Adrenal gland (tissue), 12 donors: ENCODE data around the gene HSPB9. TPM values are rescaled to one million over a fixed set of nuclear protein-coding genes. Genes with fewer than 3 reads are reported as not detected.

Source experiments
- DNase-seq, 7 donors: peaks; one replicate each; pipeline ENCODE4 v3.0.0-alpha.2; 2019 to 2020
- H3K27ac ChIP-seq, 5 donors: fragments of 200-600 bp; sonication (generic) in 4 of 5; 1 replicate in 3 of 5; 2 replicates in 2 of 5; pipeline versions ENCODE4 v1.5.1 to v1.8.0; 2016 to 2020; ENCODE audit warnings: mild to moderate bottlenecking in 1 of 5
- H3K27me3 ChIP-seq: fragments of 200-600 bp; 2 replicates; pipeline ENCODE4 v1.8.0; 2021
- H3K36me3 ChIP-seq, 2 donors: fragments of 200-600 bp; replicated peaks in 1 of 2; 1 replicate in 1 of 2; 2 replicates in 1 of 2; pipeline versions ENCODE4 v1.5.1 to v1.8.0; 2018 to 2022
- H3K4me1 ChIP-seq, 2 donors: fragments of 200-600 bp; replicated peaks in 1 of 2; 1 replicate in 1 of 2; 2 replicates in 1 of 2; pipeline versions ENCODE4 v1.5.1 to v1.8.0; 2018 to 2021
- H3K4me3 ChIP-seq, 4 donors: fragments of 200-600 bp; sonication (generic) in 3 of 4; one replicate each; pipeline ENCODE4 v1.5.1; 2016 to 2018
- H3K9me3 ChIP-seq, 3 donors: fragments of 200-600 bp; sonication (generic) in 1 of 3; replicated peaks in 1 of 3; 1 replicate in 2 of 3; 2 replicates in 1 of 3; pipeline versions ENCODE4 v1.5.1 to v1.8.0; 2016 to 2021
- POLR2A ChIP-seq, 2 donors: fragments of 450-650 bp; IDR thresholded peaks; one replicate each; pipeline ENCODE4 v1.6.1; 2017; ENCODE audit warnings: antibody characterized with exemption in 2 of 2, mild to moderate bottlenecking in 2 of 2, moderate library complexity in 1 of 2
- WGBS, 4 donors: extraction: QIAGEN DNeasy Blood & Tissue Kit in 2 of 4; methylation state at CpG; one replicate each; pipeline versions ENCODE4 v1.1.5 to v1.1.7; 2013 to 2017; 5-methylcytosine and 5-hydroxymethylcytosine counted together
- intact Hi-C, 2 donors: fragments of 100-400 bp; cut with DNase I; formaldehyde crosslinking; loops; one replicate each; pipeline versions ENCODE4 v1.14.1 to v1.15.0; 2022 to 2023
- polyA plus RNA-seq, 3 donors: library from polyadenylated mRNA; stranded (reverse); fragments of 200-250 nt in 2 of 3; fragments of 350-450 nt in 1 of 3; fragmentation: Illumina TruSeq in 1 of 3; extraction: RNeasy Lipid Tissue Mini Kit (QIAGEN cat#74804) in 1 of 3; gene quantifications; one replicate each; pipeline ENCODE4 v1.2.3, GENCODE V29; 2013 to 2014
- total RNA-seq, 9 donors: library from RNA; depleted of rRNA in 4 of 9; stranded (reverse); fragments of >200 nt in 4 of 9; fragments of 120-200 nt in 1 of 9; fragmentation: NEBNext Ultra II Directional in 1 of 9; extraction: Animal tissue kit (Norgen Biotek cat#: 25700) in 1 of 9; gene quantifications; one replicate each; pipeline versions ENCODE4 v1.1.0 to v1.2.4, GENCODE V29; 2013 to 2023
- TF ChIP-seq, protein P1 (sequence below), 6 experiments: fragments of 450-650 bp in 4 of 6; fragments of 200-600 bp in 2 of 6; sonication (generic) in 1 of 6; IDR thresholded peaks; 1 replicate in 5 of 6; 2 replicates in 1 of 6; pipeline versions ENCODE4 v1.5.1 to v1.8.0; 2016 to 2021; ENCODE audit warnings: antibody characterized with exemption in 6 of 6, mild to moderate bottlenecking in 2 of 6, moderate library complexity in 1 of 6
- donor health status: healthy with polysubstance abuse.
- donor health status: Bipolar disorder and iron deficiency.
- donor health status: DM: yes; HTN: yes; CAD: no.
- donor health status: DM: no; HTN: no; CAD: no.
- donor health status: DM: no; HTN: no; CAD: no.
- donor health status: DM: yes; HTN: yes; CAD: no.

The HSPB9 gene
- total and polyA plus RNA-seq, 12 donors: 0.14 to 0.72 (median 0.20) TPM; not detected in 5

DNA sequence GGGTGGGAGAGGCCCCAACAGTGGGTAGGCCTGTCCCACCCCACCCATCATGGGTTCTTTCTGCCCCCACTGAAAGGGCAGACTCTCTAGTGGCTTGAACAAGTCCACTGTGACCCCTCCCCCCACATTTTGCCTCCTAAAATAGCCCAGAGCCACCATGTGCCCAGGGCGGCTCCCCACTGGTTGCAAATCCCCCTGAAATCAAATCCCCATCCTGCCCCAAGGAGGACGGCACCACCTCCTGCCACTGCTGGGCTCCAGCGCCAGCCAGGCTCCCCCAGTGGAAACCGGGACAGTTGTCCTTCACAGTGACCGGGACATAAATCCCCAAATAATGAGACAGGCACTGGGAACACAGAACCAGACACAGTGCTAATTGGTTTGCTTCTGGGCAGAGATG, 44.8 kb upstream of the HSPB9 start:
- Histone ChIP-seq H3K27me3 (peaks cover 9% of the 10 kb centered on the region), H3K27ac (no peak overlapping the region), H3K9me3 (no peaks in the 10 kb centered on the region), H3K36me3 (no peaks in the 10 kb centered on the region), H3K4me3 (no peak overlapping the region), H3K4me1 (peaks cover under 1% of the 10 kb centered on the region in 2 donors)
- TF ChIP-seq, protein P1, sequence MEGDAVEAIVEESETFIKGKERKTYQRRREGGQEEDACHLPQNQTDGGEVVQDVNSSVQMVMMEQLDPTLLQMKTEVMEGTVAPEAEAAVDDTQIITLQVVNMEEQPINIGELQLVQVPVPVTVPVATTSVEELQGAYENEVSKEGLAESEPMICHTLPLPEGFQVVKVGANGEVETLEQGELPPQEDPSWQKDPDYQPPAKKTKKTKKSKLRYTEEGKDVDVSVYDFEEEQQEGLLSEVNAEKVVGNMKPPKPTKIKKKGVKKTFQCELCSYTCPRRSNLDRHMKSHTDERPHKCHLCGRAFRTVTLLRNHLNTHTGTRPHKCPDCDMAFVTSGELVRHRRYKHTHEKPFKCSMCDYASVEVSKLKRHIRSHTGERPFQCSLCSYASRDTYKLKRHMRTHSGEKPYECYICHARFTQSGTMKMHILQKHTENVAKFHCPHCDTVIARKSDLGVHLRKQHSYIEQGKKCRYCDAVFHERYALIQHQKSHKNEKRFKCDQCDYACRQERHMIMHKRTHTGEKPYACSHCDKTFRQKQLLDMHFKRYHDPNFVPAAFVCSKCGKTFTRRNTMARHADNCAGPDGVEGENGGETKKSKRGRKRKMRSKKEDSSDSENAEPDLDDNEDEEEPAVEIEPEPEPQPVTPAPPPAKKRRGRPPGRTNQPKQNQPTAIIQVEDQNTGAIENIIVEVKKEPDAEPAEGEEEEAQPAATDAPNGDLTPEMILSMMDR (IDR thresholded peaks at IDR 0.05): no peak
- no peak for TF ChIP-seq POLR2A (IDR thresholded peaks at IDR 0.05)
- intact Hi-C loops: no loop called here
- DNase-seq: no peak
- WGBS, 4 donors: 69 to 87% (median 81%) methylated on average over 5 of the region's 5 CpGs

DNA sequence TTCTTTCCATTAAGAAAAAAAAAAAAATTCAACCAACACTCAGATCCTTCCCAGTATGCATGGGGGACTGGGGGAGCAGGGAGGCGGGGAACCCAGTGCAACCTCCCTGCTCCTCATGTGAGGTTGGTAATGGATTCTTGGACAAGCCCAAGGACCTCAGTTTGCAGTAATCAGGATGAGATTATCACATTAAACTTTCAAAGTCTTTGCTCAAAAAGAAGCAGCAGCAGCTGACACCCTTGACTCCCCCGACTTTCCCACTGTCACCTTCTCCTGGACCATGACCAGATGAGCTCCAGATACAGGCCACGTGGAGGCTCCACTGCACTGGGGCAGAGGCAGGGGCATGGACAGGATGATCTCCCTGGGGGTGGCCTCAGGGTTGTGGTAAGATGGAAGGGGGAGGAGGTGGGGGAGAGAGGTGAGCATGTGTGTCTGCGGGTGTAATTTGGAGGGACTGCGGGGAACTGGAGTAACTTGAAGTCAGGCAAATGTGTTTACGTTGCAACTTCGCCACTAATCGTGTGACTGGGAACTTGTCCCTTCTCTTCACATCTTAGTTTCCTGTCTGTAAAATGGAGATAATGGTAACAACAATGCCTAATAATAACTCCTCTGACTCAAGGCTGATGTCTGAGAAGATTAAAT, 44.1 kb upstream of the HSPB9 start:
- TF ChIP-seq, protein P1 (IDR thresholded peaks at IDR 0.05): no peak
- no peak for TF ChIP-seq POLR2A (IDR thresholded peaks at IDR 0.05)
- 62 to 73% (median 65%) methylated on average over 8 of the region's 8 CpGs for WGBS, 4 donors
- DNase-seq: no peak
- Histone ChIP-seq H3K4me1 (no peaks in the 10 kb centered on the region), H3K36me3 (no peaks in the 10 kb centered on the region), H3K27me3 (peaks cover 5% of the 10 kb centered on the region), H3K9me3 (no peaks in the 10 kb centered on the region), H3K4me3 (no peak overlapping the region), H3K27ac (no peak overlapping the region)
- intact Hi-C loops: no loop called here

DNA sequence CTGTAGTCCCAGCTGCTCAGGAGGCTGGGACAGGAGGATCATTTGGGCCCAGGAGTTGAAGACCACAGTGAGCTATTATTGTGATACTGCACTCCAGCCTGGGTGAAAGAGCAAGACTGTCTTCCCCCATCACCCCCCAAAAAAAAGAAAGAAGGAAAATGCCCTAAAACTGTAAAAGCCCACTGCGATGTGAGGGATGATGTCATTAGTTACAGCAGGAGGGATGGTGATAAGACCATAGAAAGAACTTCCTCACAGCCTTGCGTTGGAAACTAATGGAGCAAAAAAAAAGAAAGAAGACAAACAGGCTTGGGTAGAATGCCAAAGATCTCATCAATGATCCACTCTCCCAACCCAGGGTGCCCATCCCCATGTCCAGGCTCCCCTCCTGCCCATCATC, 43.1 kb upstream of the HSPB9 start:
- no peak overlapping the region for H3K4me3 ChIP-seq
- H3K36me3 ChIP-seq: no peaks in the 10 kb centered on the region
- intact Hi-C loops: no loop called here
- TF ChIP-seq, protein P1 (IDR thresholded peaks at IDR 0.05): no peak
- TF ChIP-seq POLR2A (IDR thresholded peaks at IDR 0.05): no peak
- H3K27ac ChIP-seq: no peak overlapping the region
- H3K27me3 ChIP-seq: no peaks in the 10 kb centered on the region
- no peaks in the 10 kb centered on the region for H3K9me3 ChIP-seq
- WGBS, 4 donors: 76 to 86% (median 82%) methylated on average over 2 of the region's 2 CpGs
- DNase-seq: no peak
- H3K4me1 ChIP-seq: no peaks in the 10 kb centered on the region

DNA sequence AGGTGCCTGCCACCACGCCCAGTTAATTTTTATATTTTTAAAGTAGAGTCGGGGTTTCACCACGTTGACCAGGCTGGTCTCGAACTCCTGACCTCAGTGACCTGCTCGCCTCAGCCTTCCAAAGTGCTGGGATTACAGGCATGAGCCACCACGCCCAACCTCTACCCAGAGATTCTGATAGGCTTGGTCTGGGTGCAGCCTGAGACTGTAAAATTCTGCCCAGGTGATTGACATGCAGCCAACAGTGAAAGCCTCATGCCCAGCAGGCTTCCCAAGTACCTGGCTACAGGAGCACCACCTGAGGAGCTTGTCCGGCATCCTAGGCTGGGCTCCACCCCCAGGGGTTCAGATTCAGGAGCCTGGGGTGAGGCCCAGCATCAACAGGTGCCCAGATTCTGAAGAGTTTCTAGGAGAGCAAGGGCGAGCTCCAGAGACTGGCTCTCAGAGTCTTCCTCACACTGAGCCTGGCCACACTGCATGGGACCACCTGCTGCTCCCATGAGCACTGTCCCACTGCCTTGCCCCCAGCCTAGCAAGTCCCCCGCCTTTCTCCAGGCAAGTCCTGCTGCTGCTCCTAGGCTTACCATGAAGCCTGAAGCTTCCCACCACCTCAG, 41.0 kb upstream of the HSPB9 start:
- TF ChIP-seq, protein P1 (IDR thresholded peaks at IDR 0.05): no peak
- no peak for TF ChIP-seq POLR2A (IDR thresholded peaks at IDR 0.05)
- Histone ChIP-seq H3K9me3 (no peaks in the 10 kb centered on the region), H3K27me3 (no peaks in the 10 kb centered on the region), H3K4me3 (no peak overlapping the region), H3K27ac (no peak overlapping the region), H3K36me3 (no peaks in the 10 kb centered on the region), H3K4me1 (no peaks in the 10 kb centered on the region)
- intact Hi-C loops: no loop called here
- 84 to 92% (median 91%) methylated on average over 8 to 9 of the region's 9 CpGs for WGBS, 4 donors
- no peak for DNase-seq
